ELF-1 (cell line): ENCODE measurements around the gene P2RX2.

ENCODE experiments used
- DNase-seq: peaks from one replicate; pipeline ENCODE4 v3.0.0-alpha.2; 2016; ENCODE audit warnings: low read depth, low spot score

Gene P2RX2

GRCh38 chr12:132618683-132619043, at the start of gene P2RX2:
P2RX2 (plus strand) TSS chr12:132618776; CDS start chr12:132618817, 41 bp downstream.
- DNase-seq, result no peak

- no peak for DNase-seq
Measured at GRCh38 chr12:132568826-132569480, 49.6 kb upstream of the P2RX2 start.

GRCh38 chr12:132569856-132570480, 48.6 kb upstream of the P2RX2 start:
- DNase-seq, result no peak

GRCh38 chr12:132570635-132571034, 47.9 kb upstream of the P2RX2 start:
- no peak for DNase-seq

- no peak for DNase-seq
Measured at GRCh38 chr12:132571051-132571450, 47.5 kb upstream of the P2RX2 start.

GRCh38 chr12:132571598-132571997, 47.0 kb upstream of the P2RX2 start:
- DNase-seq, result no peak

- DNase-seq, result peak; percentile 64
Measured at GRCh38 chr12:132572106-132572505, 46.5 kb upstream of the P2RX2 start.

- no peak for DNase-seq
Measured at GRCh38 chr12:132572801-132573760, 45.5 kb upstream of the P2RX2 start.

GRCh38 chr12:132574271-132574996, 44.1 kb upstream of the P2RX2 start:
- DNase-seq, result no peak

GRCh38 chr12:132575661-132576060, 42.9 kb upstream of the P2RX2 start:
- no peak for DNase-seq

GRCh38 chr12:132576701-132577100, 41.9 kb upstream of the P2RX2 start:
- DNase-seq, result no peak

- DNase-seq, result no peak
Measured at GRCh38 chr12:132577191-132577920, 41.2 kb upstream of the P2RX2 start.

- no peak for DNase-seq
Measured at GRCh38 chr12:132578118-132578517, 40.5 kb upstream of the P2RX2 start.

GRCh38 chr12:132578826-132579225, 39.8 kb upstream of the P2RX2 start:
- DNase-seq, result no peak

- no peak for DNase-seq
Measured at GRCh38 chr12:132579744-132580143, 38.8 kb upstream of the P2RX2 start.

- DNase-seq, result no peak
Measured at GRCh38 chr12:132580701-132581292, 37.8 kb upstream of the P2RX2 start.

GRCh38 chr12:132581348-132582057, 37.1 kb upstream of the P2RX2 start:
- DNase-seq, result no peak

- no peak for DNase-seq
Measured at GRCh38 chr12:132582058-132582420, 36.5 kb upstream of the P2RX2 start.

GRCh38 chr12:132582582-132583410, 35.8 kb upstream of the P2RX2 start:
- DNase-seq, result no peak
